HepG2 (cell line): Measurements from ENCODE around the gene CNTN5. TPM values are rescaled to one million over a fixed set of nuclear protein-coding genes. Genes with fewer than 3 reads are reported as not detected.

Experiments
- ATAC-seq: fragments of 200-7000 bp; cut with Tn5 transposase; 3 replicates; pipeline ENCODE4 v1.9.1; 2020; ENCODE audit warnings: mild to moderate bottlenecking, moderate library complexity
- BruUV-seq: library from RNA; stranded (reverse); fragments of 400-500 nt; replicated peaks from 2 replicates; lab custom pipeline; 2021; lab: Mats Ljungman, UMichigan
- CTCF ChIA-PET: fragments of 300-600 bp; formaldehyde crosslinking; extraction: SDS; loops from one replicate; lab custom pipeline; 2021; ENCODE audit warnings: low total read pairs, inconsistent platforms, low intra/inter-chr PET ratio; lab: Yijun Ruan, JAX
- POLR2A ChIA-PET: fragments of 350-600 bp; sonication (Branson Sonifier 250); formaldehyde crosslinking; loops from one replicate; lab custom pipeline; 2020; ENCODE audit warnings: antibody characterized with exemption, inconsistent platforms; lab: Yijun Ruan, JAX
- DNase-seq: peaks from one replicate; pipeline ENCODE4 v3.0.0-alpha.2; 2015; ENCODE audit warnings: low spot score
- FAIRE-seq: peaks from 3 replicates; lab custom pipeline; 2011; peaks lifted over from hg19 to GRCh38; lab: Jason Lieb, UNC
- H2AFZ ChIP-seq: one replicate; pipeline ENCODE4 v1.6.1; 2011; ENCODE audit warnings: low read length, inconsistent platforms
- H3K27ac ChIP-seq: fragments of 300-600 bp; 3 replicates; pipeline ENCODE4 v1.8.0; 2011; ENCODE audit warnings: mixed run types, mild to moderate bottlenecking, mixed read lengths, low read length, inconsistent platforms; ENCODE audit not compliant: insufficient read depth; ENCODE audit errors: extremely low read length
- H3K27me3 ChIP-seq, 2 experiments: fragments of 200-600 bp in 1 of 2; 2 replicates in 1 of 2; 3 replicates in 1 of 2; pipeline versions ENCODE4 v1.6.0 to v1.8.0; 2011; ENCODE audit warnings: low read length in 2 of 2, mild to moderate bottlenecking in 2 of 2, moderate library complexity in 2 of 2, inconsistent platforms in 1 of 2; ENCODE audit not compliant: insufficient read depth in 2 of 2, control insufficient read depth in 1 of 2
- H3K36me3 ChIP-seq, 2 experiments: fragments of 200-600 bp in 1 of 2; replicated peaks in 1 of 2; 2 replicates in 1 of 2; 3 replicates in 1 of 2; pipeline versions ENCODE4 v1.5.1 to v1.8.0; 2011; ENCODE audit warnings: low read length in 2 of 2, inconsistent platforms in 1 of 2; ENCODE audit not compliant: insufficient read depth in 2 of 2, control insufficient read depth in 1 of 2
- H3K4me1 ChIP-seq: 2 replicates; pipeline ENCODE4 v1.5.1; 2012; ENCODE audit warnings: low read length, inconsistent platforms; ENCODE audit not compliant: insufficient read depth
- H3K4me2 ChIP-seq: 2 replicates; pipeline ENCODE4 v1.6.0; 2011; ENCODE audit warnings: low read depth, low read length, inconsistent platforms
- H3K4me3 ChIP-seq, 3 experiments: fragments of 200-600 bp in 1 of 3; sonication (generic), shearing (Covaris generic) in 1 of 3; replicated peaks in 1 of 3; 2 replicates each; pipeline ENCODE4 v1.5.1; 2011 to 2016; ENCODE audit warnings: low read length in 3 of 3, inconsistent platforms in 2 of 3, low read depth in 2 of 3, mild to moderate bottlenecking in 2 of 3, control low read depth in 1 of 3, mixed read lengths in 1 of 3; ENCODE audit not compliant: insufficient read depth in 1 of 3
- H3K79me2 ChIP-seq: one replicate; pipeline ENCODE4 v1.6.1; 2011; ENCODE audit warnings: low read length, inconsistent platforms; ENCODE audit not compliant: insufficient read depth
- H3K9ac ChIP-seq: 2 replicates; pipeline ENCODE4 v1.6.0; 2011; ENCODE audit warnings: mild to moderate bottlenecking, low read depth, low read length, inconsistent platforms; ENCODE audit not compliant: insufficient read depth
- H3K9me3 ChIP-seq: 2 replicates; pipeline ENCODE4 v1.5.1; 2012; ENCODE audit warnings: mild to moderate bottlenecking, low read length
- H4K20me1 ChIP-seq: 2 replicates; pipeline ENCODE4 v1.6.0; 2011; ENCODE audit warnings: inconsistent platforms, mild to moderate bottlenecking, low read length, moderate library complexity; ENCODE audit not compliant: insufficient read depth
- AKAP8 ChIP-seq: sonication (generic); formaldehyde crosslinking; IDR thresholded peaks from 2 replicates; pipeline ENCODE4 v1.5.1; 2020; ENCODE audit warnings: mild to moderate bottlenecking, missing genetic modification reagents
- FOXA1 ChIP-seq, 2 experiments: fragments of 450-650 bp in 1 of 2; sonication (generic) in 1 of 2; formaldehyde crosslinking in 1 of 2; IDR thresholded peaks; 2 replicates each; pipeline versions ENCODE4 v1.4.0 to v1.6.1; 2016 to 2020; ENCODE audit warnings: missing genetic modification reagents in 1 of 2
- MAZ ChIP-seq, 2 experiments: sonication (generic) in 1 of 2; formaldehyde crosslinking in 1 of 2; IDR thresholded peaks; 2 replicates each; pipeline versions ENCODE4 v1.5.0 to v1.6.1; 2012 to 2020; ENCODE audit warnings: low read depth in 2 of 2, mild to moderate bottlenecking in 2 of 2, borderline replicate concordance in 1 of 2, improper control_type of control experiment in 1 of 2, low read length in 1 of 2, missing genetic modification reagents in 1 of 2, moderate library complexity in 1 of 2
- MXI1 ChIP-seq: IDR thresholded peaks from 3 replicates; pipeline ENCODE4 v1.6.1; 2012; ENCODE audit warnings: low read depth, low read length, inconsistent platforms, borderline replicate concordance
- NFIC ChIP-seq: IDR thresholded peaks from 2 replicates; pipeline ENCODE4 v1.6.1; 2012; ENCODE audit warnings: mild to moderate bottlenecking, low read length, inconsistent platforms
- NFRKB ChIP-seq: fragments of 450-650 bp; IDR thresholded peaks from 2 replicates; pipeline ENCODE4 v1.6.1; 2017
- POLR2AphosphoS2 ChIP-seq: IDR thresholded peaks from 2 replicates; pipeline ENCODE4 v1.6.1; 2011; ENCODE audit warnings: low read depth, low read length, improper control_type of control experiment
- RBAK ChIP-seq: sonication (generic); formaldehyde crosslinking; IDR thresholded peaks from 2 replicates; pipeline ENCODE4 v1.5.1; 2020; ENCODE audit warnings: mild to moderate bottlenecking, missing genetic modification reagents
- RNF2 ChIP-seq: fragments of 450-650 bp; conservative IDR thresholded peaks from 2 replicates; pipeline ENCODE4 v1.6.1; 2016; ENCODE audit warnings: low read depth
- SRY ChIP-seq: sonication (generic); formaldehyde crosslinking; IDR thresholded peaks from 2 replicates; pipeline ENCODE4 v1.8.0; 2022; ENCODE audit warnings: mild to moderate bottlenecking, missing genetic modification reagents
- TCF7L2 ChIP-seq: IDR thresholded peaks from 2 replicates; pipeline ENCODE4 v1.6.1; 2011; ENCODE audit warnings: mild to moderate bottlenecking, low read depth, low read length, moderate library complexity
- ZKSCAN8 ChIP-seq: IDR thresholded peaks from 2 replicates; pipeline ENCODE4 v1.6.1; 2016; ENCODE audit warnings: borderline replicate concordance, missing genetic modification reagents, missing compliant biosample characterization
- WGBS: methylation state at CpG from one replicate; pipeline ENCODE4 v1.1.6; 2017; ENCODE audit warnings: low lambda C conversion rate; 5-methylcytosine and 5-hydroxymethylcytosine counted together
- in situ Hi-C: cut with HindIII; loops from 2 replicates; pipeline ENCODE4 v1.10.0; 2017; ENCODE audit warnings: low pct_unique_long_range_greater_than_20kb; ENCODE audit not compliant: extremely low pct_ligation_motif_present
- intact Hi-C: fragments of 100-400 bp; cut with micrococcal nuclease; formaldehyde crosslinking; loops from one replicate; pipeline ENCODE4 v1.10.0; 2022; ENCODE audit not compliant: unreplicated experiment
- polyA plus RNA-seq, 8 experiments: library from polyadenylated mRNA; depleted of rRNA in 3 of 8; stranded (reverse) in 7 of 8; unstranded in 1 of 8; fragments of >200 nt; fragmentation: Illumina TruSeq in 4 of 8; extraction: Trizol in 4 of 8; gene quantifications; 2 replicates each; pipeline versions ENCODE4 v1.2.1 to v1.2.3, GENCODE V29; 2011 to 2016; ENCODE audit warnings: low read depth in 4 of 8, missing spikeins in 1 of 8, mixed read lengths in 1 of 8; ENCODE audit not compliant: insufficient read depth in 1 of 8
- total RNA-seq, 5 experiments: library from RNA; depleted of rRNA; stranded (reverse); fragments of >200 nt; fragmentation: Illumina TruSeq; extraction: Trizol; gene quantifications; 2 replicates each; pipeline ENCODE4 v1.2.3, GENCODE V29; 2016; ENCODE audit warnings: low read depth in 1 of 5
- TF ChIP-seq, protein P1 (sequence below): sonication (generic); formaldehyde crosslinking; conservative IDR thresholded peaks from 2 replicates; pipeline ENCODE4 v1.8.0; 2022; ENCODE audit warnings: mild to moderate bottlenecking, moderate library complexity, missing genetic modification reagents
- TF ChIP-seq, protein P2 (sequence below): sonication (generic); formaldehyde crosslinking; IDR thresholded peaks from 2 replicates; pipeline ENCODE4 v1.8.1; 2023; ENCODE audit warnings: mild to moderate bottlenecking, inconsistent platforms, moderate library complexity, missing genetic modification reagents, borderline replicate concordance
- TF ChIP-seq, protein P3 (sequence below): sonication (generic); formaldehyde crosslinking; IDR thresholded peaks from 2 replicates; pipeline ENCODE4 v1.4.0; 2020; ENCODE audit warnings: missing genetic modification reagents, low read depth, mild to moderate bottlenecking, borderline replicate concordance
- TF ChIP-seq, protein P4 (sequence below): sonication (generic); formaldehyde crosslinking; conservative IDR thresholded peaks from 2 replicates; pipeline ENCODE4 v1.4.0; 2020; ENCODE audit warnings: missing genetic modification reagents
- TF ChIP-seq, protein P5 (sequence below): sonication (generic); formaldehyde crosslinking; IDR thresholded peaks from 2 replicates; pipeline ENCODE4 v1.8.0; 2022; ENCODE audit warnings: mild to moderate bottlenecking, missing genetic modification reagents; ENCODE audit not compliant: insufficient replicate concordance

CNTN5 gene
- total and polyA plus RNA-seq, 2 of the 13 experiments (the other 11 are each of a cell fraction or from before 2014, with no cell fraction given), result not detected

DNA sequence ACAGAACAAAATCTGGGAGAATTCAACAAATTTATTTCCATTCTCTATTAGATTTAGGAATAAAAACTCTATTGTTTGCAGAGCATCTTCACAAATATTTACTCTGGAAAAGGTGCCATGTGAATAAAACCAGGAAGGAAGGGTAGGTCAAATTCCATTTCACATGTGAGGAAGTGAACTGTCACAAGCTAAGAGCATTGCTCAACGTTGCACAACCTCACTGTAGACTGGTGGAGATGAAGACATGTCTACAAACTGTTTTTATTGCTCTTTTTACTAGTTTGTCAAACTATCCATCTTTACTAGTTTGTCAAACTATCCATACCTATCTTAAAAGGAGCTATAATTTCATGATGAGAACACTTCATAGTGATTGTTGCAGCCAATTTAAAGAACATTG, 236.4 kb downstream of the CNTN5 start:
- Histone ChIP-seq H3K27me3 (no peaks in the 10 kb centered on the region), H3K9me3 (no peaks in the 10 kb centered on the region), H3K4me3 (no peak overlapping the region), H2AFZ (no peak overlapping the region), H4K20me1 (no peaks in the 10 kb centered on the region), H3K4me2 (no peak overlapping the region), H3K27ac (no peak overlapping the region), H3K36me3 (no peaks in the 10 kb centered on the region), H3K79me2 (no peaks in the 10 kb centered on the region), H3K4me1 (peaks cover 15% of the 10 kb centered on the region; the same call in 1 of the 2 replicates), H3K9ac (no peak overlapping the region)
- CTCF ChIA-PET, result no interaction called here
- POLR2A ChIA-PET, result no interaction called here
- intact Hi-C loops, result no loop called here
- 5% methylated on average over 1 of the region's 1 CpG for WGBS
- no TSS peak for BruUV-seq
- peak; percentile 72 for DNase-seq
- in situ Hi-C loops, result no loop called here
- peak; percentile 91 for ATAC-seq
- peak; percentile 23 for FAIRE-seq
- TF ChIP-seq TCF7L2, result no peak
- TF ChIP-seq MXI1, result no peak
- TF ChIP-seq, protein P1, sequence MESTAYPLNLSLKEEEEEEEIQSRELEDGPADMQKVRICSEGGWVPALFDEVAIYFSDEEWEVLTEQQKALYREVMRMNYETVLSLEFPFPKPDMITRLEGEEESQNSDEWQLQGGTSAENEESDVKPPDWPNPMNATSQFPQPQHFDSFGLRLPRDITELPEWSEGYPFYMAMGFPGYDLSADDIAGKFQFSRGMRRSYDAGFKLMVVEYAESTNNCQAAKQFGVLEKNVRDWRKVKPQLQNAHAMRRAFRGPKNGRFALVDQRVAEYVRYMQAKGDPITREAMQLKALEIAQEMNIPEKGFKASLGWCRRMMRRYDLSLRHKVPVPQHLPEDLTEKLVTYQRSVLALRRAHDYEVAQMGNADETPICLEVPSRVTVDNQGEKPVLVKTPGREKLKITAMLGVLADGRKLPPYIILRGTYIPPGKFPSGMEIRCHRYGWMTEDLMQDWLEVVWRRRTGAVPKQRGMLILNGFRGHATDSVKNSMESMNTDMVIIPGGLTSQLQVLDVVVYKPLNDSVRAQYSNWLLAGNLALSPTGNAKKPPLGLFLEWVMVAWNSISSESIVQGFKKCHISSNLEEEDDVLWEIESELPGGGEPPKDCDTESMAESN (CRISPR knock-in tag), result no peak
- no peak for TF ChIP-seq RBAK (CRISPR knock-in tag)
- TF ChIP-seq RNF2, result no peak
- no peak for TF ChIP-seq NFRKB
- TF ChIP-seq, protein P2, sequence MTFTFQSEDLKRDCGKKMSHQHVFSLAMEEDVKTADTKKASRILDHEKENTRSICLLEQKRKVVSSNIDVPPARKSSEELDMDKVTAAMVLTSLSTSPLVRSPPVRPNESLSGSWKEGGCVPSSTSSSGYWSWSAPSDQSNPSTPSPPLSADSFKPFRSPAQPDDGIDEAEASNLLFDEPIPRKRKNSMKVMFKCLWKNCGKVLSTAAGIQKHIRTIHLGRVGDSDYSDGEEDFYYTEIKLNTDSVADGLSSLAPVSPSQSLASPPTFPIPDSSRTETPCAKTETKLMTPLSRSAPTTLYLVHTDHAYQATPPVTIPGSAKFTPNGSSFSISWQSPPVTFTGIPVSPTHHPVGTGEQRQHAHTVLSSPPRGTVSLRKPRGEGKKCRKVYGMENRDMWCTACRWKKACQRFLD (CRISPR knock-in tag), result no peak
- TF ChIP-seq SRY, result no peak
- no peak for TF ChIP-seq ZKSCAN8 (CRISPR knock-in tag)
- no peak for TF ChIP-seq AKAP8 (CRISPR knock-in tag)
- no peak for TF ChIP-seq POLR2AphosphoS2
- TF ChIP-seq NFIC, result peak; percentile 54; the same call in 1 of the 2 replicates
- no peak for TF ChIP-seq FOXA1 (IDR thresholded peaks at IDR 0.05)
- 0 out of 2 replicates have a peak, but pooled peaks have one; percentile 41 for TF ChIP-seq FOXA1 (CRISPR knock-in tag; IDR thresholded peaks at IDR 0.05)
- TF ChIP-seq, protein P3, sequence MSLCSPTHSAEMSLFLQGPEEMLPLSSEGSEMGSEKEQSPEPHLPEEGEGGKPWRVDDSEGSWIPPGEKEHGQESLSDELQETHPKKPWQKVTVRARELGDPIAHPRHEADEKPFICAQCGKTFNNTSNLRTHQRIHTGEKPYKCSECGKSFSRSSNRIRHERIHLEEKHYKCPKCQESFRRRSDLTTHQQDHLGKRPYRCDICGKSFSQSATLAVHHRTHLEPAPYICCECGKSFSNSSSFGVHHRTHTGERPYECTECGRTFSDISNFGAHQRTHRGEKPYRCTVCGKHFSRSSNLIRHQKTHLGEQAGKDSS (CRISPR knock-in tag), result no peak
- no peak for TF ChIP-seq MAZ (IDR thresholded peaks at IDR 0.05; ENCODE audit: borderline replicate concordance, low read depth, low read length)
- TF ChIP-seq MAZ (CRISPR knock-in tag; IDR thresholded peaks at IDR 0.05; ENCODE audit: low read depth), result no peak
- TF ChIP-seq, protein P4, sequence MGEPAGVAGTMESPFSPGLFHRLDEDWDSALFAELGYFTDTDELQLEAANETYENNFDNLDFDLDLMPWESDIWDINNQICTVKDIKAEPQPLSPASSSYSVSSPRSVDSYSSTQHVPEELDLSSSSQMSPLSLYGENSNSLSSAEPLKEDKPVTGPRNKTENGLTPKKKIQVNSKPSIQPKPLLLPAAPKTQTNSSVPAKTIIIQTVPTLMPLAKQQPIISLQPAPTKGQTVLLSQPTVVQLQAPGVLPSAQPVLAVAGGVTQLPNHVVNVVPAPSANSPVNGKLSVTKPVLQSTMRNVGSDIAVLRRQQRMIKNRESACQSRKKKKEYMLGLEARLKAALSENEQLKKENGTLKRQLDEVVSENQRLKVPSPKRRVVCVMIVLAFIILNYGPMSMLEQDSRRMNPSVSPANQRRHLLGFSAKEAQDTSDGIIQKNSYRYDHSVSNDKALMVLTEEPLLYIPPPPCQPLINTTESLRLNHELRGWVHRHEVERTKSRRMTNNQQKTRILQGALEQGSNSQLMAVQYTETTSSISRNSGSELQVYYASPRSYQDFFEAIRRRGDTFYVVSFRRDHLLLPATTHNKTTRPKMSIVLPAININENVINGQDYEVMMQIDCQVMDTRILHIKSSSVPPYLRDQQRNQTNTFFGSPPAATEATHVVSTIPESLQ (CRISPR knock-in tag), result no peak
- TF ChIP-seq, protein P5, sequence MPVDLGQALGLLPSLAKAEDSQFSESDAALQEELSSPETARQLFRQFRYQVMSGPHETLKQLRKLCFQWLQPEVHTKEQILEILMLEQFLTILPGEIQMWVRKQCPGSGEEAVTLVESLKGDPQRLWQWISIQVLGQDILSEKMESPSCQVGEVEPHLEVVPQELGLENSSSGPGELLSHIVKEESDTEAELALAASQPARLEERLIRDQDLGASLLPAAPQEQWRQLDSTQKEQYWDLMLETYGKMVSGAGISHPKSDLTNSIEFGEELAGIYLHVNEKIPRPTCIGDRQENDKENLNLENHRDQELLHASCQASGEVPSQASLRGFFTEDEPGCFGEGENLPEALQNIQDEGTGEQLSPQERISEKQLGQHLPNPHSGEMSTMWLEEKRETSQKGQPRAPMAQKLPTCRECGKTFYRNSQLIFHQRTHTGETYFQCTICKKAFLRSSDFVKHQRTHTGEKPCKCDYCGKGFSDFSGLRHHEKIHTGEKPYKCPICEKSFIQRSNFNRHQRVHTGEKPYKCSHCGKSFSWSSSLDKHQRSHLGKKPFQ, result no peak
